ENCODE data around the gene RAD52.

Gene RAD52

GRCh38 chr12:922285-922684, 27.2 kb downstream of the RAD52 start:
- POLR2A ChIA-PET = no interaction called here
- no peak for TF ChIP-seq CTBP1 (IDR thresholded peaks at IDR 0.05; ENCODE audit: borderline replicate concordance)
- TF ChIP-seq ZNF384 (IDR thresholded peaks at IDR 0.05) = no peak
- TF ChIP-seq PKNOX1 (IDR thresholded peaks at IDR 0.05) = no peak
- no peak for TF ChIP-seq NFRKB (IDR thresholded peaks at IDR 0.05)
- no peak for TF ChIP-seq LEF1 (IDR thresholded peaks at IDR 0.05; ENCODE audit: borderline replicate concordance)
- no peak for TF ChIP-seq FOXA1 (IDR thresholded peaks at IDR 0.05)
- no peak for TF ChIP-seq SUZ12 (IDR thresholded peaks at IDR 0.05)
- no peak for TF ChIP-seq FOXM1 (IDR thresholded peaks at IDR 0.05; ENCODE audit: borderline replicate concordance)
- DNase-seq (ENCODE audit: extremely low spot score) = no peak
- CTCF ChIA-PET = no interaction called here

DNA sequence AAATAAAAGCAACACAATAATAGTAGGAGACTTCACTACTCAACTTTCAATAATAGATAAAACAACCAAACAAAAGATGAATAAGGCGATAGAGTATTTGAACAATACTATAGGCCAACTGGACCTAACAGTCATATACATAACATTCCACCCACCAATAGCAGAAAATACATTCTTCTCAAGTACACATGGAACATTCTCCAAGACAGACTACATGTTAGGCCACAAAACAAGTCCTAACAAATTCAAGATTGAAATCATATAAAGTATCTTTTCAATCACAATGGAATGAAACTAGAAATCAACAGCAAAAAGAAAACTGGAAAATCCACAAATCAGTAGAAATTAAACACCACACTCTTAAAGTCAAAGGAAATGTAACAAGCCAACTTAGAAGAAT, 28.8 kb downstream of the RAD52 start:
- no peak for DNase-seq (ENCODE audit: extremely low spot score)
- TF ChIP-seq L3MBTL2 (conservative IDR thresholded peaks at IDR 0.05) (no peak), LEF1 (IDR thresholded peaks at IDR 0.05; ENCODE audit: borderline replicate concordance) (no peak), FOXA1 (IDR thresholded peaks at IDR 0.05) (no peak), FOXK2 (IDR thresholded peaks at IDR 0.05) (no peak), SP1 (IDR thresholded peaks at IDR 0.05) (no peak), ZNF384 (IDR thresholded peaks at IDR 0.05) (no peak), TARDBP (IDR thresholded peaks at IDR 0.05) (no peak), PKNOX1 (IDR thresholded peaks at IDR 0.05) (no peak), BHLHE40 (IDR thresholded peaks at IDR 0.05; ENCODE audit: borderline replicate concordance) (no peak), HDGF (IDR thresholded peaks at IDR 0.05; ENCODE audit: borderline replicate concordance) (no peak), ELF4 (IDR thresholded peaks at IDR 0.05) (no peak)
- ChIA-PET POLR2A (no interaction called here), CTCF (no interaction called here)

DNA sequence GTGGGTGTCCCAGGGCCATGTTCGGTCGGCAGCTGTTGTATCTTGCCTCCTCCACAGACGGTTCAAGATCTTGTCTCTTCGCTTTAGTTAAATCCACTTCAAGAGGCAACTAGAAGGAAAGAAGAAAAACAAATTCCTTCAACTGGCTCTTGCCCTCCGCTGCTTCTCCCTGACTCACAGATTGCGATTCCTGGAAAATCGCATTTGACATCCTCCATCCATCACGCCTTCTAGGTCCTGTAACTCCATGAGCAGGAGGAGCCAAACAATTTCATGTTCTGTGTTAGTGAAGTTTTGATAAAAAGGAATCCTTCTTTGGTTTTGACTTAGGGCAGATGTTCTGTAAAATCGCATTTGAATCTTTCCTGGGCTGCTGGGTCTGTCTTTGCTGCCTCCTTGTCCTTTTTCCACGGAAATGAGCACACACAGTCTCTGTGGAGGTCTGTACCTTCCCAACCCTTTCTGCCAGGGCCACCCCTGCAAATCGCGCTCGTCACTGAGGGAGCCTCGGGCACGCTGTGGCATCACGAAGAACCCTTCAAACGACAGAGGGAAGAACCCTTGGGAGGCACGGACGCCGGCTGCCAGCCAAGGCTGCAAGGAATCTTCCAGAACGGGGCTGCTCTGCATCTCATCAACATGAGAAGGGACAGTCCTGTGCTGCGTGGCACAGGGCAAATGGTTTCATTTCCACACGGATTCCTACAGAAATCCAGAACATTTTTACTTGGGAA, 32.6 kb downstream of the RAD52 start:
- ChIA-PET POLR2A (no interaction called here), CTCF (no interaction called here)
- DNase-seq (ENCODE audit: extremely low spot score) = no peak
- TF ChIP-seq FOXA1 (IDR thresholded peaks at IDR 0.05) (no peak), SP1 (IDR thresholded peaks at IDR 0.05) (no peak), LEF1 (IDR thresholded peaks at IDR 0.05; ENCODE audit: borderline replicate concordance) (no peak), FOXK2 (IDR thresholded peaks at IDR 0.05) (no peak), TARDBP (IDR thresholded peaks at IDR 0.05) (no peak), FOXM1 (IDR thresholded peaks at IDR 0.05; ENCODE audit: borderline replicate concordance) (no peak), ARNT (IDR thresholded peaks at IDR 0.05) (no peak), L3MBTL2 (conservative IDR thresholded peaks at IDR 0.05) (no peak), NFRKB (IDR thresholded peaks at IDR 0.05) (no peak), ZNF384 (IDR thresholded peaks at IDR 0.05) (no peak), CTBP1 (IDR thresholded peaks at IDR 0.05; ENCODE audit: borderline replicate concordance) (no peak), SUZ12 (IDR thresholded peaks at IDR 0.05) (no peak), BHLHE40 (IDR thresholded peaks at IDR 0.05; ENCODE audit: borderline replicate concordance) (no peak), PKNOX1 (IDR thresholded peaks at IDR 0.05) (no peak), HDGF (IDR thresholded peaks at IDR 0.05; ENCODE audit: borderline replicate concordance) (no peak), ELF4 (IDR thresholded peaks at IDR 0.05) (no peak)

GRCh38 chr12:916240-916639, 33.3 kb downstream of the RAD52 start:
- TF ChIP-seq LEF1 (IDR thresholded peaks at IDR 0.05; ENCODE audit: borderline replicate concordance) (no peak), ZNF384 (IDR thresholded peaks at IDR 0.05) (no peak), PKNOX1 (IDR thresholded peaks at IDR 0.05) (no peak), CTBP1 (IDR thresholded peaks at IDR 0.05; ENCODE audit: borderline replicate concordance) (no peak), BHLHE40 (IDR thresholded peaks at IDR 0.05; ENCODE audit: borderline replicate concordance) (no peak), SUZ12 (IDR thresholded peaks at IDR 0.05) (no peak), HDGF (IDR thresholded peaks at IDR 0.05; ENCODE audit: borderline replicate concordance) (no peak), L3MBTL2 (conservative IDR thresholded peaks at IDR 0.05) (no peak), TARDBP (IDR thresholded peaks at IDR 0.05) (no peak), NFRKB (IDR thresholded peaks at IDR 0.05) (no peak), FOXM1 (IDR thresholded peaks at IDR 0.05; ENCODE audit: borderline replicate concordance) (no peak), ARNT (IDR thresholded peaks at IDR 0.05) (no peak), ELF4 (IDR thresholded peaks at IDR 0.05) (no peak), SP1 (IDR thresholded peaks at IDR 0.05) (no peak), FOXA1 (IDR thresholded peaks at IDR 0.05) (no peak), FOXK2 (IDR thresholded peaks at IDR 0.05) (no peak)
- DNase-seq (ENCODE audit: extremely low spot score) = no peak
- POLR2A ChIA-PET = no interaction called here
- CTCF ChIA-PET = no interaction called here

DNA sequence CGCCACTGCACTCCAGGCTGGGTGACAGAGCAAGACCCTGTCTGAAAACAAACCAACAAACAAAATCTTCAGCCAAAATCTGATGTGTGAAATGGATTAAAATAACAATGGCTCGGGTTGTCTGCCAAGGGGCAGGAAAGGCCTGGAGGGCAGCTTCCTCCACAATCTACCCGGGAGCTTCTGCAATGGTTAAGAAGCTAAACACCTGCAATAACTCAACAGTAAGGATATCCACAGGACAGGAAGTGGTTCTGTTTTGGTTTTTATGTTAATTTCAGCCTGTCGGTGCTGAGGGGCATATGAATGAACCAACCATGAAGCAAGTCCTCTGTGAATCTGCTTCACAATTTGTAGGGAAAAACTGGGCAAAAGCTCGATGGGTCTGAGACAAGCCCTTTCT, 34.4 kb downstream of the RAD52 start:
- no peak for DNase-seq (ENCODE audit: extremely low spot score)
- CTCF ChIA-PET = no interaction called here
- POLR2A ChIA-PET = no interaction called here
- TF ChIP-seq L3MBTL2 (conservative IDR thresholded peaks at IDR 0.05) = no peak
- no peak for TF ChIP-seq FOXA1 (IDR thresholded peaks at IDR 0.05)
- no peak for TF ChIP-seq SUZ12 (IDR thresholded peaks at IDR 0.05)
- no peak for TF ChIP-seq PKNOX1 (IDR thresholded peaks at IDR 0.05)
- no peak for TF ChIP-seq ELF4 (IDR thresholded peaks at IDR 0.05)
- TF ChIP-seq HDGF (IDR thresholded peaks at IDR 0.05; ENCODE audit: borderline replicate concordance) = no peak

Measured in HEK293T (cell line).